ENCODE data around the gene PIEZO2. TPM values are rescaled to one million over a fixed set of nuclear protein-coding genes. Genes with fewer than 3 reads are reported as not detected.

PIEZO2 gene
- total RNA-seq, 1 experiment from 2014 or later, result 0.11 TPM

DNA sequence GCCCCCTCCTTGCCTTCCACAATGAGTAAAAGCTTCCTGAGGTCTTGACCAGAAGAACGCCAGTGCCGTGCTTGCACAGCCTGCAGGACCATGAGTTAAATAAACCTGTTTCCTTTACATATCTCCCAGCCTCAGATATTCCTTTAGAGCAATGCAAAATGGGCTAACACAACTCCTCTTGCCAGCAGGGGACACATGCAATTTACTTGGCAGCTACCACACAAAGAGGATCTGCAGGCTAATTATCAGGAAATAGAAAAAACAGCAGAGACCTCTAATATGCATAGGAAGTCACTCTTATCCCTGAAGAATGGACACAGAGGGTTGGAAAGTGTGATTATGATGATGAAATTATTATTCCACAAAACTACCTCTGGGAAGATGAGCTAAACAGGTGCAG, 114.0 kb downstream of the PIEZO2 start:
- no peaks in the 10 kb centered on the region for H3K36me3 Mint-ChIP-seq (ENCODE audit: insufficient read depth, unreplicated experiment)
- no peaks in the 10 kb centered on the region for H3K9me3 Mint-ChIP-seq (ENCODE audit: unreplicated experiment)
- no peaks in the 10 kb centered on the region for H3K36me3 ChIP-seq (ENCODE audit: control insufficient read depth, insufficient read depth, low read length)
- no peak overlapping the region for H3K4me3 ChIP-seq (ENCODE audit: low read depth, low read length)
- H3K9me3 ChIP-seq, result no peaks in the 10 kb centered on the region
- no TSS peak for BruUV-seq (replicated peaks)
- no peaks in the 10 kb centered on the region for H3K27me3 Mint-ChIP-seq (ENCODE audit: insufficient read depth, unreplicated experiment)
- no peaks in the 10 kb centered on the region for H3K4me1 Mint-ChIP-seq (ENCODE audit: low read depth, unreplicated experiment)
- TF ChIP-seq, protein P1, sequence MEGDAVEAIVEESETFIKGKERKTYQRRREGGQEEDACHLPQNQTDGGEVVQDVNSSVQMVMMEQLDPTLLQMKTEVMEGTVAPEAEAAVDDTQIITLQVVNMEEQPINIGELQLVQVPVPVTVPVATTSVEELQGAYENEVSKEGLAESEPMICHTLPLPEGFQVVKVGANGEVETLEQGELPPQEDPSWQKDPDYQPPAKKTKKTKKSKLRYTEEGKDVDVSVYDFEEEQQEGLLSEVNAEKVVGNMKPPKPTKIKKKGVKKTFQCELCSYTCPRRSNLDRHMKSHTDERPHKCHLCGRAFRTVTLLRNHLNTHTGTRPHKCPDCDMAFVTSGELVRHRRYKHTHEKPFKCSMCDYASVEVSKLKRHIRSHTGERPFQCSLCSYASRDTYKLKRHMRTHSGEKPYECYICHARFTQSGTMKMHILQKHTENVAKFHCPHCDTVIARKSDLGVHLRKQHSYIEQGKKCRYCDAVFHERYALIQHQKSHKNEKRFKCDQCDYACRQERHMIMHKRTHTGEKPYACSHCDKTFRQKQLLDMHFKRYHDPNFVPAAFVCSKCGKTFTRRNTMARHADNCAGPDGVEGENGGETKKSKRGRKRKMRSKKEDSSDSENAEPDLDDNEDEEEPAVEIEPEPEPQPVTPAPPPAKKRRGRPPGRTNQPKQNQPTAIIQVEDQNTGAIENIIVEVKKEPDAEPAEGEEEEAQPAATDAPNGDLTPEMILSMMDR (IDR thresholded peaks at IDR 0.05; ENCODE audit: insufficient read depth in 1 of 2, low read depth in 1 of 2, low read length in 1 of 2, severe bottlenecking in 1 of 2, unreplicated experiment in 1 of 2), result no peak
- no peak overlapping the region for H3K27ac Mint-ChIP-seq (ENCODE audit: unreplicated experiment)
- CTCF ChIA-PET, result no interaction called here
- DNase-seq, result no peak
- intact Hi-C loops (cut with micrococcal nuclease; ENCODE audit: unreplicated experiment), result no loop called here
- no peaks in the 10 kb centered on the region; the same call in 1 of the 2 replicates for H3K27me3 ChIP-seq (replicated peaks; ENCODE audit: control insufficient read depth, insufficient read depth, low read length)
- no peaks in the 10 kb centered on the region for H3K4me1 ChIP-seq
- POLR2A ChIA-PET, result no interaction called here
- no peak overlapping the region for H3K4me3 Mint-ChIP-seq (ENCODE audit: unreplicated experiment)

DNA sequence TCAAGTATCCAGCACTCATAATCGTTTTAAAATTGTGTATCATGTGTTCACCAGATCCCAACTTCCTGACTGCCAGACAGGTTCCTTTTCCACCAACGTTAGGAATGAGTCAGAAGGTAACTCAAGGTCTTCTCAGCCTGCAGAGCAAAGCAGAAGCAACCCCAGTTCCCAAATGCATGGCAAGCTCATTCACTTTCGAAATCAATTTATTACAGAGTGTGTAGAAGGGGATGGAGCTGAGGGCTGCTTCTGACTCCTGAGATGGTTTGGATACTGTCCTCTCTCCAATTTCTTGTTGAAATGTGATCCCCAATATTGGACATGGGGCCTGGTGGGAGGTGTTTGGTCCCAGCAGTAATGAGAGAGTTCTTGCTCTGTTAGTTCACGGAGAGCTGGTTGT, 114.5 kb downstream of the PIEZO2 start:
- CTCF ChIA-PET, result no interaction called here

DNA sequence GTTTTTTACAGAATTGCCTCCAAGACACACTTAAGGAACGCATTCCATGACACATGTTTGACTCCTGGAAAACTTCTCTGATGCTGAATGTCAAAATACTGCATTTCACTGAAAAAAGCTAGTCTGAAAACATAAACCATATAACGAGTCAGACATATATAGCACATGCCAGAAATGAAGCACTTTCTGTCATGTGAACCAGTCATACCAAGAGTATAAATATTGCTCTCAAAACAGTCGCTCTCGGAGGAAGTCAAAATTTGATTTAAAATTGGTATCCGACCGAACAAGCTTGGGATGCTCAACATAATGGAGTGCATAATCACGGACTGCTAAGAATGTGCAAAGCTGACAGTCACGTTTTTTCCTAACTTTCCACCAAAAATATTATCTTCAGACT, 115.9 kb downstream of the PIEZO2 start:
- Mint-ChIP-seq H3K9me3 (ENCODE audit: unreplicated experiment) (no peaks in the 10 kb centered on the region), H3K36me3 (ENCODE audit: insufficient read depth, unreplicated experiment) (no peaks in the 10 kb centered on the region), H3K27ac (ENCODE audit: unreplicated experiment) (no peak overlapping the region), H3K4me1 (ENCODE audit: low read depth, unreplicated experiment) (no peaks in the 10 kb centered on the region), H3K4me3 (ENCODE audit: unreplicated experiment) (no peak overlapping the region), H3K27me3 (ENCODE audit: insufficient read depth, unreplicated experiment) (peaks cover 4% of the 10 kb centered on the region)
- Histone ChIP-seq H3K27me3 (replicated peaks; ENCODE audit: control insufficient read depth, insufficient read depth, low read length) (no peaks in the 10 kb centered on the region; the same call in 1 of the 2 replicates), H3K4me1 (no peaks in the 10 kb centered on the region), H3K36me3 (ENCODE audit: control insufficient read depth, insufficient read depth, low read length) (no peaks in the 10 kb centered on the region), H3K4me3 (ENCODE audit: low read depth, low read length) (no peak overlapping the region), H3K9me3 (no peaks in the 10 kb centered on the region)
- POLR2A ChIA-PET, result no interaction called here
- CTCF ChIA-PET, result no interaction called here
- intact Hi-C loops (cut with micrococcal nuclease; ENCODE audit: unreplicated experiment), result no loop called here
- DNase-seq, result no peak
- TF ChIP-seq, protein P1 (IDR thresholded peaks at IDR 0.05; ENCODE audit: insufficient read depth in 1 of 2, low read depth in 1 of 2, low read length in 1 of 2, severe bottlenecking in 1 of 2, unreplicated experiment in 1 of 2), result no peak
- BruUV-seq (replicated peaks), result no TSS peak

More for the DNA sequence above, 114.5 kb downstream of the PIEZO2 start:
- Mint-ChIP-seq H3K9me3 (ENCODE audit: unreplicated experiment) (no peaks in the 10 kb centered on the region), H3K4me3 (ENCODE audit: unreplicated experiment) (no peak overlapping the region), H3K27ac (ENCODE audit: unreplicated experiment) (no peak overlapping the region), H3K27me3 (ENCODE audit: insufficient read depth, unreplicated experiment) (no peaks in the 10 kb centered on the region), H3K4me1 (ENCODE audit: low read depth, unreplicated experiment) (no peaks in the 10 kb centered on the region), H3K36me3 (ENCODE audit: insufficient read depth, unreplicated experiment) (no peaks in the 10 kb centered on the region)
- intact Hi-C loops (cut with micrococcal nuclease; ENCODE audit: unreplicated experiment), result no loop called here
- H3K36me3 ChIP-seq (ENCODE audit: control insufficient read depth, insufficient read depth, low read length), result no peaks in the 10 kb centered on the region
- H3K27me3 ChIP-seq (replicated peaks; ENCODE audit: control insufficient read depth, insufficient read depth, low read length), result no peaks in the 10 kb centered on the region; the same call in 1 of the 2 replicates
- POLR2A ChIA-PET, result no interaction called here
- H3K4me3 ChIP-seq (ENCODE audit: low read depth, low read length), result no peak overlapping the region
- no TSS peak for BruUV-seq (replicated peaks)
- TF ChIP-seq, protein P1 (IDR thresholded peaks at IDR 0.05; ENCODE audit: insufficient read depth in 1 of 2, low read depth in 1 of 2, low read length in 1 of 2, severe bottlenecking in 1 of 2, unreplicated experiment in 1 of 2), result no peak
- H3K4me1 ChIP-seq, result no peaks in the 10 kb centered on the region
- no peak for DNase-seq
- H3K9me3 ChIP-seq, result no peaks in the 10 kb centered on the region
